HAP-1 (cell line): Measurements from ENCODE around the gene UGT1A8.
"Not testable (repeated sequence)": the region's sequence is repeated elsewhere in the genome, so short reads cannot be mapped to it uniquely, and the experiment has no call there.

Experiments
- DNase-seq, 2 experiments: peaks; one replicate each; pipeline ENCODE4 v3.0.0-alpha.2; 2016 to 2020; ENCODE audit warnings: low spot score in 2 of 2
- H3K27me3 ChIP-seq: fragments of 250-450 bp; sonication (Bioruptor Pico); 2 replicates; pipeline ENCODE4 v1.5.1; 2020; ENCODE audit warnings: low read depth, mild to moderate bottlenecking, moderate library complexity
- H3K36me3 ChIP-seq: fragments of 250-450 bp; sonication (Bioruptor Pico); replicated peaks from 2 replicates; pipeline ENCODE4 v1.5.1; 2020; ENCODE audit warnings: mild to moderate bottlenecking
- H3K4me1 ChIP-seq: fragments of 250-450 bp; sonication (Bioruptor Pico); 2 replicates; pipeline ENCODE4 v1.5.1; 2020; ENCODE audit warnings: mild to moderate bottlenecking
- H3K4me3 ChIP-seq: fragments of 250-450 bp; sonication (Bioruptor Pico); 2 replicates; pipeline ENCODE4 v1.5.1; 2020; ENCODE audit warnings: mild to moderate bottlenecking, moderate library complexity
- H3K9me3 ChIP-seq: fragments of 250-450 bp; sonication (Bioruptor Pico); 2 replicates; pipeline ENCODE4 v1.5.1; 2020; ENCODE audit warnings: mild to moderate bottlenecking, moderate library complexity
- in situ Hi-C: fragments of 300-500 bp; cut with MboI; formaldehyde crosslinking; loops from 3 replicates; pipeline ENCODE4 v1.14.3; 2020; ENCODE audit warnings: low sequenced_read_pairs, inconsistent platforms, mixed read lengths

The UGT1A8 gene

DNA sequence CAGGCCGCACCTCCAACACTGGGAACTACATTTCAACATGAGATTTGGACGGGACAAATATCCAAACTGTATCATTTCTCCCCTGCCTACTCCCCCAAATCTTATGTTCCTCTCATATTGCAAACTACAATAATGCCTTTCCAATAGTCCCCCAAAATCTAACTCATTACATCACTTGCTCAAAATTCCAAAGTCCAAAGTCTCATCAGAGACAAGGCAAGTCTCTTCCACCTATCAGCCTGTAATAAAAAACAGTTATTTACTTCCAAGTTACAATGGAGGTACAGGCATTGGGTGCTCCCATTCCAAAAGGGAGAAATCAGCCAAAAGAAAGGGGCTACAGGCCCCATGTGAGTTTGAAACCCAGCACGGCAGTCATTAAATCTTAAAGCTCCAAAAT is 12.6 kb upstream of the UGT1A8 start:
- no peak for DNase-seq
- Histone ChIP-seq H3K9me3 (no peaks in the 10 kb centered on the region), H3K27me3 (no peaks in the 10 kb centered on the region), H3K4me3 (no peak overlapping the region), H3K36me3 (no peaks in the 10 kb centered on the region), H3K4me1 (no peaks in the 10 kb centered on the region)
- in situ Hi-C loops: no loop called here

DNA sequence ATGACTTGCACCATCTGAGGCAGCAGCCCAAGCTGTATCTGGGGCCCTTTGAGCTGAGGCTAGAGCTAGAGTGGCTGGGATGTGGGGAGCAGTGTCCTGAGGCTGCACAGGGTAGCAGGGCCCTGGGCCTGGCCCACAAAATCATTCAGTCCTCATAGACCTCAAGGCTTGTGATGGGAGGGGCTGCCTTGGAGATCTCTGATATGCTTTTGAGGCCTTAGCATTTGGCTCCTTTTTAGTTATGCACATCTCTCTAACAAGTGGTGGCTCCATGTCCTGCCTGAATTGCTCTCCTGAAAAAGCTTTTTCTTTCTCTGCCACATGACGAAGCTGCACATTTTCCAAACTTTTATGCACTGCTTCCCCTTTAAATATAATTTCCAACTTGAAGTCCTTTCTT is 11.8 kb upstream of the UGT1A8 start:
- Histone ChIP-seq H3K27me3 (no peaks in the 10 kb centered on the region), H3K9me3 (no peaks in the 10 kb centered on the region)
- in situ Hi-C loops: no loop called here

DNA sequence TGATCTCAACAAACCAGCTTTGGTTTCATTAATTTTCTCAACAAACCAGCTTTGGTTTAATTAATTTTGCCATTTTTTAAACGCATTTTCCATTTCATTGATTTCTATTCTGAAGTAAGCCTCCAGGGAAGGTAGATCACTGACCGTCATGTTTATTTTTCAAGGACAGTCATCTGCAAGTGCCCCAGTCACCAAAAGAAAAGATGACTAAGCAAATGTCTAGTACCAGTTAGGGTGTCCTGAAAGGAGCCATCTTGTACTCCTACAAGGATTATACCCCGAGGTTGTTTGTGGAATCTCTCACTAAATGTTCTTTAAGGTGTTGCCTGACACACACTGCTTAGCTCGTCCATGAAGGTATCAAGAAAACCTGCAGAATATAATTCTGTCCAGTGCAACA is 6.1 kb upstream of the UGT1A8 start:
- no peaks in the 10 kb centered on the region for H3K36me3 ChIP-seq
- no peaks in the 10 kb centered on the region for H3K4me1 ChIP-seq
- H3K9me3 ChIP-seq: peaks cover 5% of the 10 kb centered on the region; the same call in 1 of the 2 replicates
- no peak overlapping the region for H3K4me3 ChIP-seq
- no peak for DNase-seq
- H3K27me3 ChIP-seq: no peaks in the 10 kb centered on the region
- in situ Hi-C loops: no loop called here

More for the DNA sequence above, 11.8 kb upstream of the UGT1A8 start:
- no peak overlapping the region for H3K4me3 ChIP-seq
- no peaks in the 10 kb centered on the region for H3K36me3 ChIP-seq
- H3K4me1 ChIP-seq: no peaks in the 10 kb centered on the region
- no peak for DNase-seq

DNA sequence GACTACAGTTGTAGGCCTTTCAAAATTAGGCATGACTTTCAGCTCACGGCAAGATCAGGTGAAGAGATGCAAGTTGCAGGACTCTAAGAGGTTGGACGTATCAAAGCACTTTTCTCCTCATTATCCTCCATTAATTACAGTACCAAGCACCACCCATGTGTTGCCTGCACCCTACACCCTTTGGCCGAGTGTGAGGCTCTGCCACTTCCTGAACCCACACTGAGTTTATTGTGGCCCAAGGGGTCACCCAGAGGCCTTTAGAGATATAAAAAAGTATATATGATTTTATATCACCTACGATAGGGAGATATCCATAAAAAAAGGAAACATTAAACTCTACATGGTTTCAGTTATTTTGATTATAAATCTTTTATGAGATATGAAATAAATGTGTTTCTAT is 2.8 kb downstream of the UGT1A8 start:
- H3K27me3 ChIP-seq: no peaks in the 10 kb centered on the region
- in situ Hi-C loops: no loop called here

DNA sequence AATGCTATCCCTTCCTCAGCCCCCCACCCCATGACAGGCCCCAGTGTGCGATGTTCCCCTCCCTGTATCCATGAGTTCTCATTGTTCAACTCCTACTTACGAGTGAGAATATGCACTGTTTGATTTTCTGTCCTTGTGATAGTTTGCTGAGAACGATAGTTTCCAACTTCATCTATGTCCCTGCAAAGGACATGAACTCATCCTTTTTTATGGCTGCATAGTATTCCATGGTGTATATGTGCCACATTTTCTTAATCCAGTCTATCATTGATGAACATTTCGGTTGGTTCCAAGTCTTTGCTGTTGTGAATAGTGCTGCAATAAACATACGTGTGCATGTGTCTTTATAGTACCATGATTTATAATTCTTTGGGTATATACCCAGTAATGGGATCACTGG is 4.4 kb downstream of the UGT1A8 start:
- H3K27me3 ChIP-seq, H3K9me3 ChIP-seq, H3K4me1 ChIP-seq, H3K4me3 ChIP-seq, DNase-seq, in situ Hi-C loops, H3K36me3 ChIP-seq: not testable (repeated sequence)

More for the DNA sequence above, 2.8 kb downstream of the UGT1A8 start:
- Histone ChIP-seq H3K4me1 (no peaks in the 10 kb centered on the region), H3K36me3 (no peaks in the 10 kb centered on the region), H3K4me3 (no peak overlapping the region), H3K9me3 (no peaks in the 10 kb centered on the region)
- no peak for DNase-seq

DNA sequence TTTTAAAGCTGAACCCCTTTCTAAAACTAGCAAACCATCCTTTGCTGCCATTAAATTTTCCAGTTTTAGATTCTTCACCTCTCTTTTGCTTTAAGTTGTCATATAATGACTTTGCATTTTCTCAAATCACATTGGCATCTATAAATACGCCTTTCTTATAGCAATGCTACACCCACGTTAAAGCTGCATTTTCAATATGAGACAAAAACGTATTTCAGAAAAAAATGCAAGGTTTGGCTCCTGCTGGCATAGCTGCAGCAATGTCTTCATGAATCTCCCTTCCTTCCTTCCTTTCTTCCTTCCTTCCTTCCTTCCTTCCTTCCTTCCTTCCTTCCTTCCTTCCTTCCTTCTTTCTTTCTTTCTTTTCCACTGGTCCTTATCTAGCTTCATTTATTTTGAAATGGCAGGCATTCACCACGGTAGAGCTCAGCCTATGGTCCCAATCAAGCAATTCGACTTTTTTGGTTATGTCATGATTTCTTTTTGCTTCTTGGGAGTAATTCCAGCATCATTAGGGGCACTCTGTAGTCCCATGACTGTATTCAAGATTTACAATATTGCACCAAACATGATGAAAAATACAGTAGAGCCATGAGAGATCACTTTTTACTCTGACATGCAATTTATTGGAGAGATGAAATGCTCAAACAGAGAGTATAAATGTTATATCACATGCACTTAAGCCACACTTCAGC is 10.0 kb downstream of the UGT1A8 start:
- no peaks in the 10 kb centered on the region for H3K36me3 ChIP-seq
- H3K4me3 ChIP-seq: no peak overlapping the region
- no peaks in the 10 kb centered on the region for H3K4me1 ChIP-seq
- in situ Hi-C loops: no loop called here
- H3K27me3 ChIP-seq: no peaks in the 10 kb centered on the region
- DNase-seq: no peak
- no peaks in the 10 kb centered on the region for H3K9me3 ChIP-seq

DNA sequence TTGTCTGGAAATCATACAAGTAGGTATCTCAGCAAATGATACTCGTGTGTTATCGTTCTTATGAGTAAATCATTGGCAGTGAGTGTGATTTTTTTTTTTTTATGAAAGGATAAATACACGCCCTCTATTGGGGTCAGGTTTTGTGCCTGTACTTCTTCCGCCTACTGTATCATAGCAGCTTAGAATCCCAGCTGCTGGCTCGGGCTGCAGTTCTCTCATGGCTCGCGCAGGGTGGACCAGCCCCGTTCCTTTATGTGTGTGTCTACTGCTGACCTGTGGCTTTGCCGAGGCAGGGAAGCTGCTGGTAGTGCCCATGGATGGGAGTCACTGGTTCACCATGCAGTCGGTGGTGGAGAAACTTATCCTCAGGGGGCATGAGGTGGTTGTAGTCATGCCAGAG is 18.9 kb downstream of the UGT1A8 start, which contains the start of gene UGT1A10:
TSS of gene UGT1A10 (plus strand) at position 143 of the 400 bp plus-strand sequence. CDS start at position 218, 75 bp downstream.
- in situ Hi-C loops, H3K36me3 ChIP-seq: not testable (repeated sequence)

DNA sequence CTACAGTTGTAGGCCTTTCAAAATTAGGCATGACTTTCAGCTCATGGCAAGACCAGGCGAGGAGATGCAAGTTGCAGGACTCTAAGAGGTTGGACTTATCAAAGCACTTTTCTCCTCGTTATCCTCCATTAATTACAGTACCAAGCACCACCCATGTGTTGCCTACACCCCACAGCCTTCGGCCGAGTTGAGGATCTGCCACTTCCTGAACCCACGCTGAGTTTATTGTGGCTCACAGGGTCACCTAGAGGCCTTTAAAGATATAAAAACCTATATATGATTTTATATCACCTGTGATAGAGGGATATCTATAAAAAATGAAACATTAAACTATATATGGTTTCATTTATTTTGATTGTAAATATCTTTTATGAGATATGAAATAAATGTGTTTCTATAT is 21.4 kb downstream of the UGT1A8 start:
- in situ Hi-C loops: no loop called here
- Histone ChIP-seq H3K36me3 (no peaks in the 10 kb centered on the region), H3K4me1 (no peaks in the 10 kb centered on the region), H3K9me3 (no peaks in the 10 kb centered on the region; the same call in 1 of the 2 replicates), H3K27me3 (no peaks in the 10 kb centered on the region), H3K4me3 (no peak overlapping the region)
- DNase-seq: no peak

More for the DNA sequence above, 18.9 kb downstream of the UGT1A8 start, which contains the start of gene UGT1A10:
- H3K27me3 ChIP-seq, H3K4me3 ChIP-seq, H3K4me1 ChIP-seq, H3K9me3 ChIP-seq, DNase-seq: not testable (repeated sequence)

DNA sequence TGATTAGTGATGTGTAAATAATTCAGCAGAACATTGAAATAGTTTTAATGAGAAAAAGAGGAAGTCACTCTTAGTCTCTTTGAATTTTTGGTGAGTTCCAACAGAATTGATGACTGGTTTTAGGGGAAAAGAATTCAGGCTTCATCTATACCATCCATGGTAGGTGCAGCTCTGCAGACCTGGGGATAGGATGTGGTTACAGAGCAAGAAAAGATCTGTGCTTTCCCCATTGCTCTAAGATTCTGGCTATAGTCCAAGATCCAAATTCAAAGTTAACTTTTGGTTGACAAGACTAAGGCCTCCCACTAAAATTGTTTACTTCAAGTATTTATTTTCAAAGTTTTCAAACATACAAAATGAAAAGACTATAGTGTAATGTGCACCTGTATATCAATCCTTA is 22.4 kb downstream of the UGT1A8 start:
- no peak for DNase-seq
- H3K27me3 ChIP-seq: no peaks in the 10 kb centered on the region
- in situ Hi-C loops: no loop called here
- H3K4me3 ChIP-seq: no peak overlapping the region
- no peaks in the 10 kb centered on the region; the same call in 1 of the 2 replicates for H3K9me3 ChIP-seq
- no peaks in the 10 kb centered on the region for H3K4me1 ChIP-seq
- H3K36me3 ChIP-seq: no peaks in the 10 kb centered on the region

DNA sequence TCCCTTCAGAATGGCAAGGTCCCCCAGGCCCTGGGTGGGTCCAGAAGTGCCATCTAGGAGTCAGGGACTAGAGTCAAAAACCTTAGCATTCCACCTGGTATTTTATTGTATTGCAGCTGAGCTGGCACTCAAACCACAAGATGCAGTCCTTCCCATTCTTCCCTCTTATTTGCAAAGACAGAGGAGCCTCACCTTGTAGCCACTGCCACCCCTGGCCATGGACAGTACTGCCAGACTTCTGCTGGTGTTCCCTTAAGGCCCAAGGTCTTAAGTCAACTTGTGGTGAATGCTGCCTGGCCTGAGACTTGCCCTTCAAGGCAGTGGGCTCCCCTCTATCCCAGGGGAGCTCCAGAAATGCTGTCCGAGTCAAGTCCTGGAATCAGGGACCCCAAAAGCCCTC is 25.7 kb downstream of the UGT1A8 start:
- in situ Hi-C loops: no loop called here
- no peaks in the 10 kb centered on the region for H3K27me3 ChIP-seq
- no peaks in the 10 kb centered on the region for H3K4me1 ChIP-seq
- H3K9me3 ChIP-seq: peaks cover 13% of the 10 kb centered on the region
- DNase-seq: peak in 1 of 2 experiments; percentile 34
- no peaks in the 10 kb centered on the region; the same call in 1 of the 2 replicates for H3K36me3 ChIP-seq
- no peak overlapping the region for H3K4me3 ChIP-seq

DNA sequence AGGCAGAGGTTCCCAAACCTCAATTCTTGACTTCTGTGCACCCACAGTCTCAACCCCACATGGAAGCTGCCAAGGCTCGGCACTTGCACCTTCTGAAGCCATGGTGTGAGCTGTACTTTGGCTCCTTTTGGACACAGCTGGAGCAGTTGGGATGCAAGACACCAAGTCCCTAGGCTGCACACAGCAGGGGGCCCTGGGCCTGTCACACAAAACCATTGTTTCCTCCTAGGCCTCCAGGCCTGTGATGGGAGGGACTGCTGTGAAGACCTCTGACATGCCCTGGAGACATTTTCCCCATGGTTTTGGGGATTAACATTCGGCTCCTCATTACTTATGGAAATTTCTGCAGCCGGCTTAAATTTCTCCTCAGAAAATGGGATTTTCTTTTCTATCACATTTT is 28.6 kb downstream of the UGT1A8 start:
- H3K27me3 ChIP-seq, DNase-seq, H3K4me1 ChIP-seq, H3K36me3 ChIP-seq, H3K4me3 ChIP-seq, in situ Hi-C loops: not testable (repeated sequence)
- H3K9me3 ChIP-seq: peaks cover 19% of the 10 kb centered on the region

DNA sequence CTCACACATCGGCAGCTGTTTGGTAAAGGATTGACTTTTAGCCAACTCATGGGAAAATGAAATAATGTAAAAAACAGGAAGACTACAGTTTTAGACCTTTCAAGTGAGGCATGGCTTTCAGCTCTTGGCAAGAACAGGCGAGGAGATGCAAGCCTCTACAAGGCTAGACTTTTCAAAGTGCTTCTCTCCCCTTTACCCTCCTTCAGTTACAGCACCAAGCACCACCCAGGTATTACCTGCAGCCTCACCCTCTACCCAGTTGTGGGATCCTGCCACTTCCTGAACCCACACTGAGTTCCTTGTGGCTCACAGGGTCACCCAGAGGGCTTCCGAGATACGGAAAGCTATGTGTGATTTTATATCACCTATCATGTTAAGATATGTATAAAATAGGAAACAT is 33.5 kb downstream of the UGT1A8 start:
- Histone ChIP-seq H3K27me3 (no peaks in the 10 kb centered on the region), H3K4me1 (no peaks in the 10 kb centered on the region), H3K9me3 (peaks cover 14% of the 10 kb centered on the region), H3K4me3 (no peak overlapping the region), H3K36me3 (no peaks in the 10 kb centered on the region; the same call in 1 of the 2 replicates)
- no peak for DNase-seq
- in situ Hi-C loops: no loop called here

DNA sequence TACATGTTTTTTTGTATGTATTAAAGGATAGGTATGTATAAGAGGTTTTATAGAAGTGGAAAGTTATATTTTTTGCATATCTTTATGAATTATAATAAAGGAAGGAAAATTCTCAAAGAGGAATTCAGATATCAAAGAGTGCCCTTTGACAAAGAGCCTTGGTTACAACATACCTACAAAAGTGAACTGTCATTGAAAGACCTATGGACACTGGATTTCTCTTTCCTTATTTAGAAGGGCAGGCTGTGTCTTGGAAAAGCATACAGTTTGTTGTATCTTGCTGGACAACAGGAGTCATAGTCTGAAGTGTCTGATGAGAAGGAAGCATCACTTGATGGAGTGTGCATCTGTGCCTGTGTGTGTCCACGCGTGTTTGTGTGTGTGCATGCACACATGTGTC is 34.0 kb downstream of the UGT1A8 start:
- in situ Hi-C loops: no loop called here
- peaks cover 10% of the 10 kb centered on the region for H3K9me3 ChIP-seq
- H3K27me3 ChIP-seq: no peaks in the 10 kb centered on the region
- no peak overlapping the region for H3K4me3 ChIP-seq
- H3K36me3 ChIP-seq: no peaks in the 10 kb centered on the region; the same call in 1 of the 2 replicates
- no peaks in the 10 kb centered on the region for H3K4me1 ChIP-seq
- no peak for DNase-seq

DNA sequence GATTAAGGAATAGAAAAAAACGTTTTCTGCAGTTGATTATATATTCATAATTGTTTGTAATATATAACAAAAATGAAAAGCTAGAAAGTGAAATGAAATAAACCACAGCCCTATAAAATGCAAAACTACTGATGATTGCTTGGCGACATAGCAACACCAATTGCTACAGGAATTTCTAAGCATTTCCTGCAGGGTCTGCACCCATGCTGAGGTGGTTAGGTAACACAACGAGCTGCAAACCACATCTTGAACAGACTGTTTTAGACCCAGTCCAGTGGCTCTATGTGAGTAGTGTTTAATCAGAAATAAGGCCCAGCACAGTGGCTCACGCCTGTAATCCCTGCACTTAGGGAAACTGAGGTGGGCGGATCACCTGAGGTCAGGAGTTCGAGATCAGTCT is 37.1 kb downstream of the UGT1A8 start:
- no peaks in the 10 kb centered on the region; the same call in 1 of the 2 replicates for H3K9me3 ChIP-seq
- no peak for DNase-seq
- no peaks in the 10 kb centered on the region for H3K4me1 ChIP-seq
- in situ Hi-C loops: no loop called here
- H3K4me3 ChIP-seq: no peak overlapping the region
- no peaks in the 10 kb centered on the region for H3K36me3 ChIP-seq
- H3K27me3 ChIP-seq: no peaks in the 10 kb centered on the region

DNA sequence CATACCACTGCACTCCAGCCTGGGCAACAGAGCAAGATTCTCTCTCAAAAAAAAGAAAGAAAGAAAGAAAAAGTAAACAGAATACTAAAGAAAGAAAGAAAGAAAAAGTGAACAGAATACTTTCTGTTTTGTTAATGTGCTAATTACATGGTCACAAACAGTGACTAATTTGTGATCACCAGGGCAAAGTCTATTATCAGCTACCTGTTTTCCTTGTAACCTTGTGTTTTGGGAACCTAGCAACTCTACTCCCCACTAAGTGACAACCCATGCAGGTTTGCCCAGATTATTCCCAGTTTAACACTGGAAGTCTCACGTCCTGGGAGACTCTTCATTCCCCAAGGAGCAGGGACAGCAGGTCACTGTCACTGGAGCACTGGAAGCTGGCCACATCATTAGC is 37.6 kb downstream of the UGT1A8 start:
- in situ Hi-C loops: no loop called here
- Histone ChIP-seq H3K4me1 (no peaks in the 10 kb centered on the region), H3K27me3 (no peaks in the 10 kb centered on the region), H3K4me3 (no peak overlapping the region), H3K9me3 (no peaks in the 10 kb centered on the region; the same call in 1 of the 2 replicates), H3K36me3 (no peaks in the 10 kb centered on the region)
- no peak for DNase-seq
